ENCODE measurements around the gene P2RX2.

P2RX2 gene

DNA sequence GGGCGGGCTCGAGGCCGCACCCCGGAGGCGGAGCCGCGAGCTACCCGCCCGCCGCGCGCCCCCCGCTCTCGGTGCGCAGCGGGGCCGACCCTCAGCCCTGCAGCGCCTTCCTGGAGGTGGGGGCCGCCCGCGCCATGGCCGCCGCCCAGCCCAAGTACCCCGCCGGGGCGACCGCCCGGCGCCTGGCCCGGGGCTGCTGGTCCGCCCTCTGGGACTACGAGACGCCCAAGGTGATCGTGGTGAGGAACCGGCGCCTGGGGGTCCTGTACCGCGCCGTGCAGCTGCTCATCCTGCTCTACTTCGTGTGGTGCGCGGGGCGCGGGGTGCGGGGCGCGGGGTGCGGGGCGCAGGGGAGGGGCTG lies at the start of gene P2RX2:
Gene P2RX2, plus strand, starts transcription at position 94 of the 361 bp plus-strand sequence. Its CDS starts 41 bp downstream, at position 135.
- DNase-seq: no peak

DNA sequence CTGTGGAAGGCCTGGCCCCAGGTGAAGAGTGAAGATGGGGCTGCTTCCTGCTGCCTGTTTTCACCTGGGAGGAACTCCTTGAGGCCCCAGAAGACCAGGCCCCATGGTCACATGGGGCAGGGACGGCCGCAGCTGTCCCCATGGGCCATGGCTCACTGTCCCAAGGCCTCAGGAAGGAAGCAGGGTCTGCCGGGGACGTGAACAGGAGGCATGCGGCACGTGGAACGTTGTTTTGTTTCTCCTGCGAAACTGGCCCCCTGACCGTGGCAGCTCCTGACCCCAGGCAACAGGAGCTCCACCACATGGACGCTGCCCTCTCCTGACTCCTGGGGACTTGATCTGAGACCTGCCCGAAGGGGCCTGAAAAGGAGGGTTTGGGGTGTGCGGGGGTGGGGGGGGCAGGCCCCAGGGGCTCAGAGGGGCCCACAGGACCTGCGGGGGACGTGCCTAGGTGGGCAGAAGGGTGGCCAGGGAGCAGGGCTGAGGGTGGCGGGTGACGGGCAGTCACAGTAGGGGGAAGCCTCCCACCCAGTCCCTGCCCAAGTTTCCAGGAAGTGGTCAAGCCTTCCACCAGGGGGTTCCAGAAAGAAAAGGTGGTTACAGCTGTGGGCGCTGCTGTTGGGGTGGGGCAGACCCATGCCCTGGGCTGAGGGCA lies 49.6 kb upstream of the P2RX2 start:
- no peak for DNase-seq

DNA sequence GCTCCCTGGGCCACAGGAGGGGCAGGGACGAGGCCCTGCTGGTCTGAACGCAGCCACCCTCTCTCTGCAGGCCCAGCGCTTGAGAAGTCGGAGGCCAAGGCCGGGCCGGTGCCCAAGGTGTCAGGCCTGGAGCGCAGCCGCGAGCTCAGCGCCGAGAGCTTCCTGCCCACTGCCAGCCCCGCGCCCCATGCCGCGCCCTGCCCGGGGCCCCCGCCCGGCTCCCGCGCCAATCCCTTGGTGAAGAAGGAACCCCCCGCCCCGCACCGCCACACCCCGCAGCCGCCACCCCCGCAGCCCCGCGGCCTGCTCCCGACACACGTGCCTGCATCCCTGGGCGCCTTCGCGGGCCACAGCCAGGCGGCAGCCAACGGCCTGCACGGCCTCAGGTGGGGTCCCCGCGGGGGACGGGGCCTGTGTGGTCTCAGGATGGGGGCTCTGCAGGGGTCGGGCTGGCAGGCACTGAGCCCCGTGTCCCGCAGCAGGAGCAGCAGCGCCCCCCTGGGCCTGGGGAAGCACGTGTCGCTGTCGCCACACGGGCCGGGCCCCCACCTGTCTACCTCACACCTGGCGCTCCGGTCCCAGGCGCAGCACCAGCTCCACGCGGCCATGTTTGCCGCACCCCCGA lies 48.6 kb upstream of the P2RX2 start:
- no peak for DNase-seq

DNA sequence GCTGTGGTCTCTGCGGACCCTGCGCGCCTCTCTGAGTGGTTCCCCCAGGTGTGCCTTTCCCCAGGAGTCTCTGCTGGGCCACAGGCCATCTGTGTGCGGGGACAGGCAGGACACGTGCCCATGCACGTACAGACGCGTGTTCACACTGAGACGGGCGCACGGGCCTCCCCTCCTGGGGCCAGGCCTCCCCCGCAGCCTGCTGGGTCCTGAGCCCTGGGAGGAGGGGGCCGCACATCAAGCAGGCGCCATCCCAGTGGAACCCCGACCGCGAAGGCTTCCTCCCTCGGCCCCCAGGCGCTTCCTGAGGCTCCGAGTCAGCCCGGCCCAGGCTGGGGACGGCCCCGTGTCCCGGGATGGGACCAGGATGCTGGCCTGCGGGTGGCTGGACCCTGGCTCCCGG lies 47.9 kb upstream of the P2RX2 start:
- DNase-seq: no peak

DNA sequence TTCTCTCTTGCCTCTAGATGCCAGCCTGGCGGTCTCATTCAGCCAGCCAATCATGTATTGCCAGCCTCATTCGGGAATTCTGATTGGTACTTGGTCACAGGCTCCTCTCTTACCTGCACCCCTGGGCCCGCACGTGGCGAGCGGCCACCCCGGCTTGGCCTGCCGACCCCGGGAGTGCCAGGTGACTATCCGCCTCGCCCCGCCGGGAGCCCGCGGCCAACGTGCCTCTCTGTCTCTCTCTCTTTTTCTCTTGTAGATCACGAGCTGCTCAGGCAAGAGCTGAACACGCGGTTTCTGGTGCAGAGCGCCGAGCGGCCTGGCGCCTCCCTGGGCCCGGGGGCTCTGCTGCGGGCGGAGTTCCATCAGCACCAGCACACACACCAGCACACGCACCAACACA lies 47.5 kb upstream of the P2RX2 start:
- DNase-seq: no peak

DNA sequence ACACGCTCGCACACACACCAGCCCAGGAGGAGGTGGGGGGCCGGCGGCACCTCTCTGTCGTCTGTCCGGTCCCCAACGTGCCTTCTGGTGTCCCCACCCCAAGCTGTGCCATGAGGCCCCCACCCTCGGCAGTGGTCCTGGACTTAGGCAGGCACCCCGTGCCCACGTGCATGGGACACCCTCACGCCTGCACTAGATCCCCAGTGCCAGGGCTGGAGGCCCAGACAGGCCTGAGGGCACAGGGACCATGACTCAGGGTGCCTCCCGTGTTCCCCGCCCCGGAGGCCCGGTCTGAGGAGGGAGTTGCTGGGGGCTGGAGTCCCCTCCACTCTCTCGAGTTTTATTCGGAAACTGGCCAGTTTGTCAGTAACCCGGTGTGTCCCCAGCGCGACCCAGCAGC lies 47.0 kb upstream of the P2RX2 start:
- no peak for DNase-seq

DNA sequence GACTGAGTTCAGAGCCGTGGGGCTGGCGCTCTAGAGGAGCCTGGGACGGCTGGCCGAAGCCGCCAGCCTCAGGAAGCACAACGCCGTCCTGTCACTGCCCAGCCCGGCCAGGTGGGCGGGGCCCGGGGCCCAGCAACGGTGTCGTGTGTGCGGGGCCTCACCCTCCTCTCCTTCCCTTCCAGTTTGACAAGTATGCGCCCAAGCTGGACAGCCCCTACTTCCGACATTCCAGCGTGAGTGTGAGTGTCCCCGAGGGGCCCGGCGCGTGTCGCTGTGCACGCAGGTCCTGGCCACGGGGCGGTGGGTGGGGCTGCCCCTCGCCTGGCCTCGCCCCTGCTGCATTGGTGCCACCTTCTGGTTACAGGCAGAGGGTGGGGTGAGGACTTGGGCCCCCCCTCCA lies 46.5 kb upstream of the P2RX2 start:
- DNase-seq: no peak

DNA sequence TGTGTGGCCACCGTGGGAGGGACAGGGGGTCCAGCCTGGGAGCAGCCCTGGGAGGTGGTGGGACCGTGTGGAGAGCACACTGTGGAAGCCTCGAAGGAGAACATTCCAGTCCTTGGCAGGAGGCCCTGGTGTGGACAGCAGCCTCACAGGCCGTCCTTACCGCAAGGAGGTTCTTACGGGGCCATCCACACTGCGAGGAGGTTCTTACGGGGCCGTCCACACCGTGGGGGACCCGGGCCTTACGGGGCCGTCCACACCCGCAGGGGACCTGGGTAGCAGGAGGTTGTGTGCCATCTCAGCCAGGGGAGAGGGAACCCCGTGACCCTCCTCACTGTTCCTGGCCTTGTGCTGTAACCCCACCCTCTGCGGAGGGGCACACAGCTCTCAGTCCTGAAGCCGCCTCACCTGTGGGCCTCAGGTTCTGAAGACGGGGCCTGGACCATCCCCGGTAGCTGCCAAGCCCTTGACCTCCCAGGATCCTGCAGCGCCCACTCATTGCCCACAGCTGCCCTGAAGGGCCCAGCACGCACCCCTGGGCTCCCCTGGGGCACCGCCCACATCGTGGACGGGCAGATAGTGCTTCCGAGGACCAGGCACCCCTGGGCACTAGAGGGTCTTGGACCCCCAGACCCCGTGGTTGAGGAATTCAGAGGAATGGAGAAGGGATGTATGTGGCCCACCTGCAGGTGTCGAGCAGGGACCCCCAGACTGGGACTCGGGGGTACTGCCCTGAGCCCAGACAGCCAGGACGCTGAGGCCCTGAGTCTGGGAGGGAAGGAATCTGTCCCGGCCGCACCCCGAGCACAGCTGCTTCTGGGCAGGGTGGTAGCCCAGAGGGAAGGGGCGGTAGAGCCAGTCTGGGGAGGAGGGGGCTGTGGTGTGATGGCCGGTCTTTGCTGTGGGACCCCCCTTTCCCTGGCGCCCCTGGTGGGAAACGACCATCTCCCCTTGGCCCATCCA lies 45.5 kb upstream of the P2RX2 start:
- DNase-seq: no peak

DNA sequence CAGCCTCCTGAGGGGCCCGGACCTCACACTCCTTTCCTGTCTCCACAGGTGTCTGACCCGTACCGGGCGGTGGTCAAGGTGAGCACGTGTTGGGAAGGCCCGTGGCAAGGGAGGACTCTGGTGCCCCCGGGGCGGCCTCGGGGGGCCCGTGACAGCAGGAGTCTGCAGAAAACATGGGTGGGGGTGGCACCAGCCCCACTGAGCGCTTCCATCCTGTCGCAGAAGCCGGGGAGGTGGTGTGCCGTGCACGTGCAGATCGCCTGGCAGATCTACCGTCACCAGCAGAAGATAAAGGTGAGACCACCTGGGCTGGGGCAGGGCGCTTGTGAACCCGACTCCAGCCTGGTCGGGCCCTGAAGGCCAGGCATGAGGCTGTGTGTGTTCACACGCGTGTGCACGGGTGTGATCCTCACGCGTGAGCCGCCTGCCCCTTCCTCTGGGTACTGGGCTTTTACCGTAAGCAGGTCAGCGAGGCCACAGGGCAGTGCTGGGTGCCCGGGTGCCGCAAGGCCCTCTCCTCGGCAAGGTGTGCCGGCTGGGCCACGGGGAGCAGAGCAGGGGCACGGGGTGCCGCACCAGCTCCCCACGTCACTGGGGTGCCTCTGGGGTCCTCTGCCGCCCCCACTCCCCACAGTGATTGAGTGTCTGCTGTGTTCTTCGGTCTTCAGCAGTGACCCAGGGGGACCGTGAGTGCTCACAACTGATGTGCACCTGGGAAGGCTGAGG lies 44.1 kb upstream of the P2RX2 start:
- no peak for DNase-seq

DNA sequence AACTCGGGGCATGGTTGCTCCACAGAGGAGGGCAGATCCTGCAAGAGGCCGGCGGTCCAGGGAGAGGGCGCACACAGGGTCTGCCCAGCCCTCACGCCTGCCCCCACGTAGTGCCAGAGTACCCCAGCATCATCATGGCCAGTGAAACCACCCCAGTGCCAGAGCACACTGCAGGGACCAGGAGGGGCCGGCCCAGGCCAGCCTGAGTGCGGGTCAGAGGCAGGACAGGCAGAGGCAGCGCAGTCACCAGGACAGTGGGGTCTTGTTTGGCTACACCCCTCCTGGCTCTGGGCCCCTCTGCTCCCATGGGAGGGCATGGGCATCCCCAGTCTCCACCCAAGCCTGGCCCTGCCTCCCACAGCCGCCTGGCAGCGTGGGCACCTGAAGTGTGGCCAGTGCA lies 42.9 kb upstream of the P2RX2 start:
- no peak for DNase-seq

DNA sequence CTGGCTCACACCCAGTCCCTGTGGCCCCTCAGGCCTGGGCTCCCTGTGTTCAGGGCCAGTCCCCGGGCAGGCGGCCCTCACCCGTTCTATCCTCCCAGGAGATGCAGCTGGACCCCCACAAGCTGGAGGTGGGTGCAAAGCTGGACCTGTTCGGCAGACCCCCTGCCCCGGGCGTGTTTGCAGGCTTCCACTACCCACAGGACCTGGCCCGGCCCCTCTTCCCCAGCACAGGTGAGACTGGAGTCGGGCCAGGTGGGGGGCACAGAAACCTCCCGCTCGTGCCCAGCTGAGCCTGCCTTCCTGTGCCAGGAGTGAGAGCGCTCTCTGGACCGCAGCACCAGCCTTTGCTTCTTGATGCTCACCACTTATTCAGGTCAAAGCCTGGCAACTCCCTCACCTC lies 41.9 kb upstream of the P2RX2 start:
- DNase-seq: no peak

DNA sequence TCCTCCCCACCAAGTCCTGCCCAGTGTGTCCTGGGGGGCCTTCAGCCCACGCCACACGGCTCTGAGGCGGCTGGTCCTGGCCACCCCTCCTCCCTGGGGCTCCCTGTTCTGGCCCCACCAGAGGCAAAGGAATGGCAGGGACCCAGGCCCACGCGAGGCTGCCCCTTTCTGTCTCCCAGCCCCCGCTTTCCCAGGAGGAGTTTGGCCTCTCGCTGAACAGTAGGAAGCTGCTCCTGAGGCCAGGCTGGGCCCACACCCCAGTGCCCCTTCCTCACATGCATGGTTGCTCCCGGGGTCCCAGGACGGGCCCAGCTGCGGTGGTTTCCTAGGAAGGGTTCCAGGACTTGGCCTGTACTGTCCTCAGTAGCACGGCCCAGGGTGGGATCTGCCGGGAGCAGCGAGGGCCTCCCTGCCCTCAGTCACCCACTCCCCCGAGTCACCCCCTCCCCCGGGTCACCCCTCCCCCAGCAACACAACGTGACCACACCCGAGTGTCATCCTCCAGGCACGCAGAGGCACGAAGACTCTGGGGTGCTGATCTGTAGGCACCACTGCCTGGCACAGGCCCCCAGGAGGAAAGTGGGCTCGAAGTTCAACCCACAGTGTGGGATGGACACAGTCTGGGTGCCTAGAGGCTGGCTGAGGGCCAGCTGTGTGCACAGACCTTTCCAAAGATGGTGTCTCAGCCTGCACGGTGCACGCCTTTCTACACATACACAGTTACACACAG lies 41.2 kb upstream of the P2RX2 start:
- DNase-seq: no peak

DNA sequence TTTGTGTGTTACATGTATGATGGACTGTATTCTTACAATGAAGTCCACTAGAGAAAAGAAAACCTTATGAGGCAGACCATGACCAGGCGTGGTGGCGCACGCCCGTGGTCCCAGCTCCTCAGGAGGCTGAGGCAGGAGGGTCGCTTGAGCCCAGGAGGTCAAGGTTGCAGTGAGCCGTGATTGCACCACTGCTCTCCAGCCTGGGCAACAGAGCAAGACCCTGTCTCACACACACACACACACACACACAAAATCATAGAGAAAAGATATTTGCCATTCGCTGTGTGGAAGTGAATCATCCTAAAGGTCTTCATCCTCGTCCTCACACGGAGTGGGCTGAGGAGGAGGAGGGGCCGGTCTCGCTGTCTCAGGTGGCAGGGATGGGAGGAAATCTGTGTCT lies 40.5 kb upstream of the P2RX2 start:
- DNase-seq: no peak

DNA sequence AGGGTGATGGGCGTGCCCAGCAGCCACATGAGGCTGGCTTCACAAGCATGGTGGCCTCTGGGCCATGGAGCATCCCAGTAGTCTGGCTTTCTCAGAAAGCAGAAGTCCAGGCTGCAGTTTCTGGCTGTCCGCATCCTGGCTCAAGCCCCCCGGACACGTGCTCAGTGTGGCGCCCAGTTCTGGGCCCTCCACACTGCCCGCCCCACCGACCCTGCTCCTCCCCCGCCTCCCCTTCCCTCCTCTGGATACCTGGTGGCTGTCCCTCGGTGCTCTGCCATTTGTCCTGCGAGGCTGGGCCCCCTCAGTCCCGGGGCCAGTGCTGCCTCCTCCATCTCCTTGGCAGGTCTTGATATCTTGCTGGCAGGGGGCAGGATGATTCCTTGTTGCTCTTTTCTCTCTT lies 39.8 kb upstream of the P2RX2 start:
- DNase-seq: no peak

DNA sequence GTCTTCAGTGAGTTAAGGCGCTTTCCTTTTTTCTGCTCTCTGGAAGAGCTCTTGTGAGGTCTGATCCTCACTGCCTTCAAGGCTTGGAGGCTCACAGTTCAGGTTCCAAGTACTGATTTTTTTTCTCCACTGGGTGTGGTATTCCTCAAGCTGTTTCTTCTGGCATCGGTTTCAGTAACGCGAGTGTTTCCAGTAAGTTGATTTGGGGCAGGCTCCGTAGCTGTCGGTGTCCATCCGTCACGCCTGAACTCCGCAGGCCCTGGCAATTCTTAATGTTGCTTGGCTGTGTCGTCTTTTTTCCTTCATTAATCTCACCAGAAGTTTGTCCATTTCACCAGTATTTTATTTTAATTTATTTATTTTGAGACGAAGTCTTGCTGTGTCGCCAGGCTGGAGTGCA lies 38.8 kb upstream of the P2RX2 start:
- DNase-seq: no peak

DNA sequence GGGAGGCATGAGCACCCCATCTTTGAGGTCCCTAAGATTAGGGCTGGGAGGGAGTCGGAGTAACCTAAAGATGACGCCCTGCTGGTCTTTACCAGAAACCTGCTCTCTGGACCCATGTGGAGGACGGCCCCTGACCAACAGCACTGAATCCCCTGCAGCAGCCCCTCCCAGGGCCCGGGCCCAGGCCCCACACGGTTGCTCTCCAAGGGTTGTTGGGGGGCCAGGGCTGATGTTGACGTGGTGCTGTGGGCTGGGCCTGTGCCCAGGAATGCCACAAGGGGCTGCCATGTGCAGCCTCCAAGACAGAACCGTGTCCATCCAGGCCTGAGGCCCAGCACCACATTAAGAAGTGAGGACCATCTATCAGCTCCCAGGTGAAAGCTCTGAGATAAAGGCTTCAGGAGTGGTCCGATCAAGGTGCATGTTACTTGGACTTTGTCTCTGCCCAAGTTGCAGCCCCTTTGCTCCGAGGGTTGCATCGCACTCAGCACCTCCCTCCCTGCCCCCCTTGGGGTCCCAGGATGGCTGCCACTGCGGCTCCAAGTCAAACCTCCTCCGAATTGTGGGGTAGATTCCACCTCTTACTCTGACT lies 37.8 kb upstream of the P2RX2 start:
- DNase-seq: no peak

DNA sequence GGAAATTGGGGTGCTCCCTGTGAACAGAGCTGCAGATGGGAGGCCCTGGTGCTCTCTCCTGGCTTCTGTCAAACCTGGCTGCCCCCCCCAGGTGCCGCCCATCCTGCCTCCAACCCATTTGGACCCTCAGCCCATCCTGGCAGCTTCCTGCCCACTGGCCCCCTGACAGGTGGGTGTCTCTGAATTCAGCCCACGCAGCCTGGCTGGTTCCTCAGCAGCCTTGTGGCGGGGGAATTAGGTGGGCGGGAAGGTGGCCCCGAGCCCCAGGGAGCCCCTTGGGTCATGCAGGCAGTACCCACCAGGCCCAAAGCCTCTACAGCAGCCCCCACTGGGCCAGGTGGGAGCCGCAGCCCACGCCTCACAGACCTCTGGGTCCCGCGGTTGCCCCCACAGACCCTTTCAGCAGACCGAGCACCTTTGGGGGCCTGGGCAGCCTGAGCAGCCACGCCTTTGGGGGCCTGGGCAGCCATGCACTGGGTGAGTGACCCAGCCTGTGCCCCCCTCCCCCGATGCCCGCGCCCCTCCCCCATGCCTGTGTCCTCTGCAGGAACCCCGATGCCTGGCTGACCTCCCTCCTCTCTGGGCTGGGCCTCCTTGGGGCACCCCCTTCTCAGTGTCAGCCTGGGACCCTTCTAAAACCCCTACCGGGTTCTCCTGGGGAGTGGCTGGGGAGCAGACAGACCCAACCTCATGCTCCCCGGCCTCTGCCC lies 37.1 kb upstream of the P2RX2 start:
- DNase-seq: no peak

DNA sequence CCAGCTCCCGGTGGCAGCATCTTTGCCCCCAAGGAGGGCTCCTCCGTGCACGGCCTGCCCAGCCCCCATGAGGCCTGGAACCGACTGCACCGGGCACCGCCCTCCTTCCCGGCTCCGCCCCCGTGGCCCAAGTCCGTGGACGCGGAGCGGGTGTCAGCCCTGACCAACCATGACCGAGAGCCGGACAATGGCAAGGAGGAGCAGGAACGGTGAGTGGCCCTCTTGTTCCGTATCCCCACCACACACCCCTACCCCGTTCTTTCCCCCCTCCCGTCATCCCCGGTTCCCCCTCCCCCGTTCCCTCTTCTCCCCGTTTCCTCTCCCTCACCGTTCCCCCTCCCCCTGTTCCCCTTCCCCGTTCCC lies 36.5 kb upstream of the P2RX2 start:
- DNase-seq: no peak

DNA sequence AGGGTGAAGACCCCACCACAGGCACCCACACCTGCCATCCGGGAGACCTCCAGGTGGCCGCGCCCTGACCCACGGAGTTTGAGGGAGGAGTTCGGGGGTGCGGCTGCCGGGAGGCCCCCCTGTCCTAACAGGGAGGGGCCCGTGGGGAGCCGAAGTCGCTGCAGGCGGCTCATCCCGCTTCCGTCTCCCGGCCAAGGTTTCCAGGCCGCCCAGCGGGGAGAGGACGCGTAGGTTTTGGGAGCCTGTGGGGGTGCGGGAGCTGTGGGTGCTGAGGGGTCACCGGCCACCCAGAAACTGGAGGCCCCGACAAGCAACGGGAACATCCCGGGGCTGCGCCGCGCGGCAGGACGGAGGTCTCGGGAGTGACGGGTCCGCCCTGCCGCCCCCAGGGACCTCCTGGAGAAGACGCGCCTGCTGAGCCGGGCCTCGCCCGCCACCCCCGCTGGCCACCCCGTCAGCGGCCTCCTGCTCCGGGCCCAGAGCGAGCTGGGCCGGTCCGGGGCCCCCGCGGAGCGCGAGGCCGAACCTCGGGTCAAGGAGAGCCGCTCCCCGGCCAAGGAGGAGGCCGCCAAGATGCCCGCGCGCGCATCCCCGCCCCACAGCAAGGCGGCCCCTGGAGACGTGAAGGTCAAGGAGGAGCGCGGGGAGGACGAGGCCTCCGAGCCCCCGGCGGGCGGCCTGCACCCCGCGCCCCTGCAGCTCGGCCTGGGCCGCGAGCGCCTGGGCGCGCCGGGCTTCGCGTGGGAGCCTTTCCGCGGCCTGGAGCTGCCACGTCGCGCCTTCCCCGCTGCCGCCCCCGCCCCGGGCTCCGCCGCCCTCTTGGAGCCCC lies 35.8 kb upstream of the P2RX2 start:
- no peak for DNase-seq

DNA sequence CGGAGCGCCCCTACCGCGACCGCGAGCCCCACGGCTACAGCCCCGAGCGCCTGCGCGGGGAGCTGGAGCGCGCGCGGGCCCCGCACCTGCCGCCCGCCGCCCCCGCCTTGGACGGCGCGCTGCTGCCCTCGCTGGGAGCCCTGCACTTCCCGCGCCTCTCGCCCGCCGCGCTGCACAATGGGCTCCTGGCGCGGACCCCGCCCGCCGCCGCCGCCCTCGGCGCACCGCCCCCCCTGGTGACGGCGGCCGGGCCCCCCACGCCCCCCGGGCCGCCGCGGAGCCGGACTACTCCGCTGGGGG lies 35.2 kb upstream of the P2RX2 start:
- no peak for DNase-seq

DNA sequence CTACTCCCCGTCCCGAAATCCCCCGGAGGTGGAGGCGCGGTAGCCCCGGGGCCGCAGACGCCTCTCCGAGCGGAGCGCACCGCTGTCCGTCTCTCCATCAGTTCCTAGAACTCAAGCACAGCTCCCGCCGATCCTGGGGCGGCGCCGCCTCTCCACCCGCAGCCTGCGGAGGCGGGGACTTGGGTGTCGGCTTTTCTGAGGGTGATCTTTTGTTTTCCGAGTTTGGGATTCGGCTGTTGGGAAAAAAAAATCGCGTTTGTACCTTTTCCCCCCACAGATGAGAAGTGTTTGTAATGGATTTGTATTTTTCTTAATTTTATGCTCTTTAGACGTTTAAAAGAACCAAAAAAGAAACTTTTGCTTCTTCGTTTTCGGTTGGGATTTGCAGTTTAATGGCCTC lies 34.8 kb upstream of the P2RX2 start:
- no peak for DNase-seq

Measured in fibroblast of skin of right biceps (primary cell).